Measurements from ENCODE around the gene ERF.

The ERF gene

DNA sequence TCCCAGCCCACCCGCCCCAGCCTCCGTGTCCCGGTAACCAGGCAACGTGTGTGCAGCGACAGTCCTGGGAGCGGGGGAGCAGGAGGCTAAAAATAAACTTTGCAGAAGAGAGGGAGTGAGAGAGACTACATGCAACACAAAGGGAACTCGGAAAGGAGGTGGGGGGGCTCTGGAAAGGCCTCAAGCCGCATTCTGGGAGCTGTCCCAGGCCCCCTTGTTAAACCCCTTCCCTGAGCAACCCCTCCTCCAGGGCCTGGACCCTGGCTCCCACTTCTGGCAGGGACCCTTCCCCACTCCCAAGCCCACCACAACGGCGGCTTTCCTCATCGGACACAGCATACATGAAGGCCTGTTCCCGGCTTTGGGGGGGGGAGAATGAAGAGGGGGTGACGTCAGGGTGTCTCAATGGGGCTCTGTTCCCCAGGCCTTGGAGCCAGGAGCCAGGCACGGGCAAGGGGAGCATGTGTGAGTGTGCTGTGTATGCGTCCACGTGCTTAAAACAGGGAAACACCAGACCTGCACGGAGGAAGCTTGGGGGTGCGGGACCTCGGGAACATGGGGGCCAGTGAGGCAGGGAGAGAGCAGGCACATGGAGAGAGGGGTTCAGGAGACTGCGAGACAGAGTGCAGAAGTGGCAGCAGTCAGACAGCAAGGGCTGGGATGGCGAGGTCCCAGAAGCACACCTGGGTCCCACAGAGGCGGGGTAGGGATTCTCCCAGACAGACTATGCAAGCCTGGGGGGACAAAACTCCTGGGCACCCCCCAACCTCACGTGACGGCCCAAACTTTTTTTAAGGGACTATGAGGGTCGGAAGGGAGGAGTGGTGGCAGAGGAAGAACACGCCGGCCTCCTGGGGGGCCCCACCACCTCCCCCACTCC is 2.3 kb downstream of the ERF start:
- DNase-seq, result no peak

DNA sequence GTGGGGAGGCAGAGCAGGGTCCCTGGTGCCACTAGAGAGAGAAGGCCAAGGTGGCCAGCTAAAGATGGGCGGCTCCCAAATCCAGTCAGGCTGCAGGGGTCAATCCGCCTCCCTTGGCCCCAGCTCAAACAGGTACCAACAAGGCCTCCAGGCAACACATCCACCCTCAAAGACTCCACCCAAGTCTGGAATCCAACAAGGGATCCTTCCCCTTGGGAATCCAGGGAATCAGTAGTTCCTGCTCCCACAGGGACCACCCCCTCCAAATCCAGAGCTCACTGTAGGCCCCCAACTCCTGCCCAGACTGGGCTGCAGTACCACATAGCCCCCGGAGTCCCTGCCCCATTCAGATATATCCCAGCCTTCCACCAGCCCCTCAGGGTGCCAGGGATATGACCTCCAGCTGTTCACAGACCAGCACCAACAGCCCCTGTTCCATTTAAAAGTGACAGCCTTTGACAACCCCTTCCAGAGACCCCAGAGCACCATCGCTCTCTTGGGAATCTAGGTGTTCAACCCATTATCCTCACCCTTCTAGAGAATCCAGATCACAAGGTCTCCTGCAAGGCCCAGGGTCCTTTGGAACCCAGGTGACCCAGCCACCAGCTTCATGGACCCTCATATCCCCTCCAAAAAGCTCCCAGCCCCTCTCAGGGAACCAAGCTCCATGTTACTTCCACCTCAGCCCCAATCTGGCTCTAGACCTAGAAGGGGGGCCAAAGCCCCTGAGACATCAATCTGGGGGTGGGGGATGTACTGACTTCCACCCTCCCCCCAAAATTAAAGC is 3.2 kb downstream of the ERF start:
- DNase-seq, result no peak

- no peak for DNase-seq
Measured at GRCh38 chr19:42250666-42251531, 4.0 kb downstream of the ERF start.

DNA sequence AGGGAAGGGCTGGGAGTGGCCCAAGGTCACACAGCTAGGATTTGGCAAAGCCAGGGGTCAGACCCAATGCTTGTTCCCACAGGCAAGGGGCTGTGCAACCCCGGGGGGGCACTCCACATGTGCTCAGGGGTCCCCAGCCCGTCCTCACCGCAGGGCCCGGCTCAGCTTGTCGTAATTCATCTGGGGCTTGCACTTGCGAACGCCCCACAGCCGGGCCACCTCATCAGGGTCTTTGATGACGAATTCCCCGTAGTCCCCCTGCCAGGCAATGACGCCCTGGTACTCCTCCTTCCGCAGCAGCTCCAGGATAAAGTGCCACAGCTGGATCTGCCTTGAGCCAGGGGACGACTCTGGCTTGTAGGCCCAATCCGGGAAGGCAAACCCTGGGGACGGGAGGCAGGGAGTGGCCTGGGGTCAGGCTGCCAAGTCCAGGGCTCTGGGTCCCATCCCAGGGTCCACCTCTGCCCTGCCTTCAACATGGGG is 4.7 kb downstream of the ERF start:
- DNase-seq, result no peak

DNA sequence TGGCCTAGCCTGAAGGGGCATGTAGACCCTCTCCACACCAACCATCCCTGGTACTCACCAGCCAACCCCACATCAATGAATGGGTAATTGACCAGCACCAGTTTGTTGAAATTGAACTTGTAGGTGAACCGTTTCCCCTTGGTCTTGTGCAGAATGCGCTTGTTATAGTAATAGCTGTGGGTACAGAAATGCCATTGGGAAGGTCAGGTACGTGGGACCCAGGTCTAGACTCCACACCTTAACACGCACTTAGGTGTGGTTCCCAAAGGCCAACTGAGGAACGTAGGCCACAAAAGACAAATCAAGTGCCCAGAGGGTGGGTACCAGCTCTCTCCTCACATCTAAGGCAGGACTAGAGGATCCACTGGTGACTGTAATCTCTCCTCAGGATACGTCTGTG is 5.2 kb downstream of the ERF start:
- DNase-seq, result no peak

DNA sequence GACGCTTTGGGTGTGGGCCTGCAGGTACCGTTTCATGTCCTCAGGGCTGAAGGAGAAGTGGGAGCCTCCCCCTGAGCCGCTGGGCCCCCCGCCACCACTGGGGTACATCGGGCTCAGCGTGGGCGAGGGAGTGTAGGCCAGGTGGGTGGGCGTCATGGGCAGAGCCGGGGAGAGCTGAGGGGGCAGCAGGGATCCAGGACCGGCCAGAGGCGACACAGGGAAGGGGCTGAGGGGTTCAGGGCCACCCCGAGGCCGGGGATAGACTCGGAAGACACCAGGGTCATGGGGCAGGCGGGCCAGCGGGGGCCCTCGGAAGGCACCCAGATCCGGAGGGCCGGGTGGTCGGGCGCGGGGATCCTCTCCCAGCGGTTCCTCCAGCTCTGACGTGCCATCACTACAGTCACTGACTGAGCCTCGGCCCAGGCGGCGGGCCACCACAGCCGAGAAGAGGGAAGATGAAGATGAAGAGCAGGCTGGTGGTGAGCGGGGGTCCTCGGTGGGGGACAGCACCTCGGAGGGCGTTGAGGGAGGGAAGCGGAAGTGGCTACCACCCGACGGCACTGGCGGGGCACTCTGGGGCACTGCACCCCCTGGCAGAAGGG is 5.7 kb downstream of the ERF start:
- no peak for DNase-seq

DNA sequence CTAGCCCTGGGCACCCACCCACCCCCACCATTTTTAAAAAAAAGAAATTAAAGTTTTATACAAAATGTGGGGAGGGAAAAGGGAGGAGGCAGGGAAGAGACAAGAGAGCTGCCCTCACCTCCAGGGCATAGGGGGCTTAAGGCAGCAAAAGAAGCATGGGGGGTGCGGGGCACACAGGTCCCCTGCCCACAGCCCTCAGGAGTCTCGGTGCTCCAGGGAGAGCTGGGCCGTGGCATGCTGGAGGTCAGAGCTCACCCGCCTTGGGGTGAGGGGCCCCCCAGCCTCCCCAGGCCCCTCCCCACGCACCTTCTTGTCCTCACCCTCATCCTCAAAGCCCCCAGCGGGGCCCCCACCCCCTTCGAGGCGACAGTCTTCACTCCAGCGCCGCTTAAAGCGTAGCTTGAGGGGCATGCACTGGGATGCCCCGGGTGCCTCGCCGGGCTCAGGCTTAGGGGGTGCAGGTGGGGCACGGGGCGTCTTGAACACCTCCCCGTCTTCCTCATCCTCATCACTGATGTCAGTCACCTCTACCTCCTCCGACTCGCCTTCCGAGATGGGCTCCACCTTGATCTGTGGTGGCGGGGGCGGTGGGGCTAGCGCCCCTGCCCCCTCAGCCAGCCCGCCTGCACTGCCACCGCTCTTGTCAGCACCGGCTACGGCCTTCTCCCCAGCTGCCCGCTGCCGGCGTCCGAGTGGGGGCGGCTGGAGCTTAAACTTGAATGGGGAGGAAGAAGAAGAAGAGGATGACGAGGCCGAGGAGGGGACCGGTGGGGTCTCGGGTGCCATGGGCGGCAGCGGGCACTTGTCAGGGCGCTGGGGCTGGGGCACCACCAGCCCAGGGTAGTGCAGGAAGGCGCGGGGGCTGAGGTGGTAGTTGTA is 6.4 kb downstream of the ERF start:
- DNase-seq, result no peak

DNA sequence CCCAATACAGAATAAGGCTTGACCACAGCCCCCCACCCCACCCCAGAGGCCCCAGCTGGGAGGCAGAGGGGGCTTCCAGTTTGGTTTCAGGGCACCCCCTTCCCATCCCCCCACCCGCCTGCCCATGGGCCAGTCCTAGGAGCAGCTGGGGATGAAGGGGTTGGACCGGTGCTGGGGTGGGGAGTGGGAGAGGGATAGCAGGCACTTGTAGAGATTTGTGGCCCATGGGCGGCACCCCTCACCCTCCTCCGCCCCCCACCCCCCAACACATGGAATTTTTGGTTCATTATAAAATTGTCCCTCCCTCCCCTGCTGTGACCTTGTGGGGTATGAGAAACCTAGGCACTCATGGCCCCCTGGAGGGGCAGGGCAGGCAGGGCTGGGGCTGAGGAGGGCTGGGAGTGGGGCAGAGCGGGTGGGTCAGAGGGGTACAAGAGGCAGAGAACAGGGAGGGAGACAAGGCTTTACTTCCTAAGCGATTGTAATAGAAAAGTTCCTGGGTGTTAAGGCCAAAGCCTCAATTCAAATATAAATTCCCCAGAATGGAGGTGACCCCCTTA is 7.2 kb downstream of the ERF start:
- DNase-seq, result no peak

- DNase-seq, result no peak
Measured at GRCh38 chr19:42246922-42247639, 7.8 kb downstream of the ERF start.

DNA sequence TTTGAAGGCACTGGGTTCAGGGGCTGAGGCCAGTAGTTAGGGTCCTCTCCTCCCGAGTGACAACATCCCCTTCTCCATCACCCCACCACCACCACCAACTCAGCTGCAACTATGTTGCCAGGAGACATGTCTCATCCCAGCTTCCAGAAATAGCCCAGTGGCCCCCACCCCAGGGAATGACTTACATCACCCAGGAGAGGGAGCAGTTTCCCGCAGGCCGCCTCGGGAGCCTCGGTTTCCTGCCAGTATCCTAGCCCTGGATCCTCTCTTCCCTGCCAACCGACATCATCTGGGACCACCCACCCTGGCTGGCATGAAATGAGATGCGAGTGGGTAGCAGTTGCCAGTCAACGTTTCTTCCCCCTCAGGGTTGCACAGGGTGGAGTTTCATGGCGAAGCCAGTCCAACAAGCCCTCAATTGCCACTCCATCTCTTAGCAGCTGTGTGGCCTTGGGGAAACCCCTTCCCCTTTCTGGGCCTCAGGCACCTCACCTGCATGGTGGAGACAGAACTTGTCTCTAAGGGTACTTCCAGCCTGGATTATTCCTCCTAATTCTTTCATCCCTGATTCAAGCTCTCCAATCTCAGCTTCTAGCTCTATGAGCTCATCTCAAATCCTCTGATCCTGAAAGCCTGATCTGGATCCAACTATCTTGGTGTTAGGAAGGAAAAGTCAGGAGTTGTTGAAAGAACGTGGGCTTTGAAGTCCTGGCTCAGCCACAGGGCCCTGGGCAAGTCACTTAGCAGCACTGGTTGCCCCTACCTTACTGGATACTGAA is 8.6 kb downstream of the ERF start:
- DNase-seq, result no peak

DNA sequence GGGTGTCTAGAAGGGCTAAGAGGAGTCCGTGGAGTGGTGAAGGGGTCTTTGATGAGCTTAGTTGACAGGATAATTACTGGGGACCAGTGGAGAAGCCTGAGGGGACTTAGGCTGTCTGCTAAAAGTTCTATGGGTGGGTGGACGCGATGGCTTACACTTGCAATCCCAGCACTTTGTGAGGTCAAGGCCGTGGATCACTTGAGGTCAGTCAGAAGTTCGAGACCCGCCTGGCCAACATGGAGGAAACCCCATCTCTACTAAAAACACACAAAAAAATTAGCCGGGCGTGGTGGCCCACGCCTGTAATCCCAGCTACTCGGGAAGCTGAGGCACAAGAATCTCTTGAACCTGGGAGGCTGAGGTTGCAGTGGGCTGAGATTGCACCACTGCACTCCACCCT is 9.7 kb downstream of the ERF start:
- no peak for DNase-seq

DNA sequence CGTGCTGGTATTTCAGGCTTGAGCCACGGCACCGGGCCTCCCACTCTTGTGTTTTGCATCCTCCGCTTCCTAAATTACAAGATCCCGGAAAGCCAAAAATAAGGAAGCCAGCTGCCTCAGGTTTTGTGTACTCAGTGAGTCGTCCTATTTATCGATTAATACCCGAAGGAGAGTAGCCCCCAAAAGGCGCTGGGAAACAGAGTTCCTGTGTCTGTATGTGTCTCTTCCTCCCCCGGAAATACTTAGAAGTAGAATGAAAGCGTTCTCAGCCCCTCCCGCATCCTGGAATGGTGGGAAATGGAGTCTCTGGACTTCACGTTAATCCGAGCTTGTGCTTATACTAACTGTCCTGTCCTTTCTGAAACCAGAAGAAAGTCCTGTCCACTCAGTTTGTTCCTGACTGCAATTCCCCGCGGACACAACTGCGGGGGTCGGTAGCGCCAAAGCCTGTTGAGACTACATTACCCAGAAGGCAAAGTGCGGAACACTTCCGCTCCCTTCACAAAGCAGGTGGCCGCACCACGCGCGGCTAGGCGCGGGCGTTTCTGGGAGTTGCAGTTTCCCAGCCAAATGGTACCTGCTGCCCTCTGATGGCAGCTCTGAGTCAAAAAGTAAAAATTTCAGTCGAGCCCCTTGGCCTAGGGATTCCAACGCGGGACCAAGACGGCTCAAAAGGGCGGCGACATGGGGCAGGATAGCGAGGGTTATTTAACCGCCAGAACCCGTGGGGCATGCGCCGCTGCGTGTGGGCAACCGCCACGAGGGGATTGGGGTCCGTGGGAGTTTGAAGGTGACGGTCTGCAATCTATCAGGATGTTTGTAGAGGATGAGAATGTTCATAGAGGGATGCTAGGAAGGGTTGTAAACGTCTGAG is 10.3 kb downstream of the ERF start:
- peak; percentile 83 for DNase-seq

DNA sequence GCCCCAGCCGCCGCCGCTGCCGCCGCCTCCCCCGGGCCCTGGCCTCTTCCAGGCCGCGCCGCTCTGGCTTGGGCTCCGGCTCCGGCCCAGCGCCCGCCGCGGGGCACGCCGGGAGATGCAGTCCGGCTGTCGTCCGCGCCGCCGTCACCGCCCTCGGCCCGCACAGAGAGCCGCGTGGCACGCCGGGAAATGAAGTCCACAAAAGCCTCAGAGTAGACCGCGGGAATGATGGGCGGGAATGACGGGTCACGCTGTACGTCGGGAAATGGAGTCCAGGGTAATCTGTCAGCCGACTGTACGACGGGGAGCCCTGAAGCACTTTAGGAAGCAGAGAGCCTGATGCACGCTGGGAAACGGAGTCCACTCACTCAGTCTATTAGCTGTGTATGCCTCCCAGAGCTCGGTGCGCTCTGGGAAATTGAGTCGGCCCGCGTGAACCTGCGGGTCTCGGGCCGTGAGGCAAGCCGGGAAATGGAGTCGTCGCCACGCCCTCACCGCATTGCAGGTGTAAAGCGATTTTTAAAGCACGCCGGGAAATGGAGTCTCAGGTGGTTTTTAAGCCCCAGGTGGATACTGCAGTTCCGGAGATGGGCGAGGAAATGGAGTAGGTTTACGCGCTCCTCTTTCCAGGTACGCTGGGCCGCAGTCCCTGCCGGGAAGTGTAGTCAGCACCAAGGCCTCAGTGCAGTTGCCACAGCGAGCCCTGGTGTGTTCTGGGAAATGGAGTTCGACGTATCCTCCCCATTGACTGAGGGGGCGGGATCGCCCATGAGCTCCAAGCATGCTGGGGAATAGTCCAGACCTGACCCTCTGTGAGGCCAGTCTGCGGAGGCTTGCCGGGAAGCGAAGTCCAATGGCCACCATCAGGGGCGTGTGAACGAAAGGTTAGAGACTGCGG is 12.2 kb downstream of the ERF start, which contains the start of gene GSK3A:
TSS of gene GSK3A (minus strand) at position 91 of the 898 bp plus-strand sequence. CDS start 137 bp downstream, outside the sequence.
- DNase-seq, result peak; percentile 99

GRCh38 chr19:42242069-42242511 is 12.8 kb downstream of the ERF start:
- DNase-seq, result no peak

- no peak for DNase-seq
Measured at GRCh38 chr19:42241279-42241678, 13.6 kb downstream of the ERF start.

DNA sequence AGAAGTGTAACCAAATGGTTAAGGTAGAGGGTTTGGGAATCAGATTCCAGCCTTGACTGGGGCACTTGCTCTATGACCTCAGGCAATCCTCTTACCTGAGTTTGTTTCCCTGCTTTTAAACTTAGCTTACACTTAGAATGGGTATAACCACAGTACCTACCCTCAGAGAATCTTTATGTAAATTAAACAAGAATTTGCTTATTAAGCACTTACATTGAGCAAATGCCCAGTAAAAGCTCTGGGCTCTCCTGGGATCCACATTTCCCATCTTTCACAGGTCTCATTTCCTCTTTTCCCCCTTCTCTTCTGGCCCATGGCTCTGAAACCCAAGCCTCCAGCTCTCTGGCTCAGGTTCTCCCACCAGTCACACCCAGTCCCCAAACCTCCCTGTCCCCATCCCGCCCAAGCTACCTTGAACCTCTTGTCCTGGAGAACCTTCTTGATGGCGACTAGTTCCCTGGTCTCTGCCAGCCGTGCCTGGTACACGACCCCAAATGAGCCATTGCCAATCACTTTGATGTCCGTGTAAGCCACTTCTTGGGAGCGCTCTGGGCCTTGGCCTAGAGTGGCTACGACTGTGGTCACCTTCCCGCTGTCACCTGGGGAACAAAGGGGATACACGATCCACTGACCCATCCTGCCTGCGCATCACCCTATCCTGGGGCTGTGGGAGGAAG is 15.2 kb downstream of the ERF start:
- DNase-seq, result no peak

DNA sequence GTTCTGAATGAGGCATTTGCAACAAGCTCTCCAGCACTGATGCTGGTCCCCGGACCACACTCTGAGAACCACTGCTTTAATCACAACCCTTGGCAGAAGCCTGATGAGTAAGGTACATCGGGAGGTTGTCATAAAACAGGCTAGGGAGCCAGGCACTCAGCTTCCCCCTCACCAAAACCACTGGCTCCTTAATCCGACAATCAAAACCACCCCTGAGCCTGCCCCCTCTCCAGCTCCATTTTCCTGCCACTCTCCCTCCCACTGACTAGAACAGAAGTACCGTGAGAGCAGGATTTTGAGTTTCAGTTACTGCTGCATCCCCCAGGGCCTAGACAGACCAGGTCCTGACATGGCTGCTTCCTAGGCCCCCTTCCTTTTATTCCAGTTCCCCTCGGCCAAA is 19.7 kb downstream of the ERF start:
- DNase-seq, result no peak

All from NCI-H510A (cell line).